NB4 (cell line): Measurements from ENCODE around the gene GATAD2B.
A peak's percentile ranks its signal among the peaks of the same experiment; 100 is the strongest.

Experiments
- DNase-seq: peaks from one replicate; pipeline ENCODE4 v3.0.0; 2010; ENCODE audit warnings: low read depth
- H3K4me3 ChIP-seq: one replicate; pipeline ENCODE4 v1.5.1; 2011; ENCODE audit warnings: mild to moderate bottlenecking, low read depth, low read length, moderate library complexity
- MYC ChIP-seq: IDR thresholded peaks from 2 replicates; pipeline ENCODE4 v1.6.1; 2011; ENCODE audit warnings: low read depth, low read length
- POLR2A ChIP-seq: IDR thresholded peaks from 2 replicates; pipeline ENCODE4 v1.6.1; 2011; ENCODE audit warnings: mild to moderate bottlenecking; ENCODE audit not compliant: insufficient read length; ENCODE audit errors: extremely low read depth
- TF ChIP-seq, protein P1 (sequence below): IDR thresholded peaks from one replicate; pipeline ENCODE4 v1.5.1; 2012; ENCODE audit warnings: low read depth, low read length
- TF ChIP-seq, protein P2 (sequence below): IDR thresholded peaks from 2 replicates; pipeline ENCODE4 v1.6.1; 2011; ENCODE audit warnings: low read depth, low read length

GATAD2B gene

DNA sequence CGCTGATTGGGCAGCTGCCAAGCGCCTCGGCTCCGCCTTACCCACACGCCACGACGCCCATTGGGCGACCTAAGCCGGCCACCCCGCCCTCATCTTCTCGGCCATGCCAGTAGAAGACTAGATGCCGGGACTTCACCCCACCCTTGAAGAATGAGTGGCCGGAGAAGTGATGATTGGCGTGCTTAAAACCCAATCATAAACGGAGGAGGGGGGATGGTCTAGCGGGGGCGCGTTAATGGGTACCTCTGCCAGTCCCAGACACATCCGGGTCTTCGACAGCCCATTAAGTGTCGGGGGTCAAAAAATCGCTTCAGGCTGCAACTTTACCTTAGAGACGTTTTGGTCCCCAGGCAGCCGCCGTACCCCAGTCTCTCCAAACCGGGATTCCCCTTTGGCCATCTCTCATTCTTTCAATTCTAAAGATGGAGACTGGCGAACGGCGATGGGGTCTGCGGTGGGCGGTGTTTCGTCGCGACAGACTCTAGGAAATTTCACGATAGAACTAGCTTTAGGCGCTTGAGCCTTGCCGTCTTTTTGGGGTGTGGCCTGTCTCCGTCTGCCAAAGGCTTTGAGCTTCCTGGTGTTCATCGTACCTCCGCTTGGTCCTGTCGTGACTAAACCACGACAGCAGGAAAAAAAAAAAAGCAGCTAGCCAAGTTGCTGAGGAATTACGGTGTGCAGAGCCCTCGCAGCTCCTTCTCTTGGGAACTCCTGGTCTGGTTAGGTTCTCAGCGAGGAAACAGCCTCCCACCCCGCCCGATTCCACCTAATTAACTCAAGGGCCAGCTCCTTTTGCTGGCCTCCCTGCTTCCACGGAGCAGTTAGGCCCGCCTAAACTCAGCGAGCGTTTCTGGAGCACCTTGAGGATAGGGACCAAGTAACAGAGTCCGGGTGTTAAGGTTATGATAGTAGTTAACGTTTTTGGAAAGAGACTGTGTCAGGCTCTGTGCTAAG lies at the start of gene GATAD2B:
TSS of gene GATAD2B (minus strand) at position 1 of the 954 bp plus-strand sequence. CDS start 94,625 bp downstream, outside the sequence.
- DNase-seq = peak; percentile 100
- TF ChIP-seq, protein P1, sequence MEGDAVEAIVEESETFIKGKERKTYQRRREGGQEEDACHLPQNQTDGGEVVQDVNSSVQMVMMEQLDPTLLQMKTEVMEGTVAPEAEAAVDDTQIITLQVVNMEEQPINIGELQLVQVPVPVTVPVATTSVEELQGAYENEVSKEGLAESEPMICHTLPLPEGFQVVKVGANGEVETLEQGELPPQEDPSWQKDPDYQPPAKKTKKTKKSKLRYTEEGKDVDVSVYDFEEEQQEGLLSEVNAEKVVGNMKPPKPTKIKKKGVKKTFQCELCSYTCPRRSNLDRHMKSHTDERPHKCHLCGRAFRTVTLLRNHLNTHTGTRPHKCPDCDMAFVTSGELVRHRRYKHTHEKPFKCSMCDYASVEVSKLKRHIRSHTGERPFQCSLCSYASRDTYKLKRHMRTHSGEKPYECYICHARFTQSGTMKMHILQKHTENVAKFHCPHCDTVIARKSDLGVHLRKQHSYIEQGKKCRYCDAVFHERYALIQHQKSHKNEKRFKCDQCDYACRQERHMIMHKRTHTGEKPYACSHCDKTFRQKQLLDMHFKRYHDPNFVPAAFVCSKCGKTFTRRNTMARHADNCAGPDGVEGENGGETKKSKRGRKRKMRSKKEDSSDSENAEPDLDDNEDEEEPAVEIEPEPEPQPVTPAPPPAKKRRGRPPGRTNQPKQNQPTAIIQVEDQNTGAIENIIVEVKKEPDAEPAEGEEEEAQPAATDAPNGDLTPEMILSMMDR = no peak
- TF ChIP-seq MYC (no peak), POLR2A (peak; percentile 28)
- TF ChIP-seq, protein P2, sequence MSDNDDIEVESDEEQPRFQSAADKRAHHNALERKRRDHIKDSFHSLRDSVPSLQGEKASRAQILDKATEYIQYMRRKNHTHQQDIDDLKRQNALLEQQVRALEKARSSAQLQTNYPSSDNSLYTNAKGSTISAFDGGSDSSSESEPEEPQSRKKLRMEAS = peak; percentile 32; the same call in 1 of the 2 replicates
- peak within 1 kb of the TSS; percentile 89 for H3K4me3 ChIP-seq

DNA sequence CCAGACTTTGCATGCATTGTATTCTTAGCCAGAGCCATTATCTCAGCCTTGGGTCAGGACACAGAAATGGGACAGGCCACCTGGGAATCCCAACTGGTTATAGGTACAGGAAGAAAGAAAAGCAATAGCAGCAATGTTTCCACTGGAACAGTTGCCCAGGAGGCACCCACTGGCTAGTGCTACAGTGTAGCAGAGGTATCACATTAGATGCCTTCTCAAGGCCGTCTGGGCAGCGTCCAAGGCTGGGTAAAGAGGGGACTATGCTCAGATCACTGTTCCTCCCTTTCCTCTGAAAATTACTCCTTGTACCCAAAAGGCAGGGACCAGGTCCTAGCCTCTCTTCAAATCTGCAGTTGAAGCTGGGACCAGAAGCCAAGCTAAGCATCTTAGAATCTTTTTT lies 47.6 kb upstream of the GATAD2B start:
- DNase-seq = no peak
- TF ChIP-seq MYC = no peak
- TF ChIP-seq, protein P1 = no peak
- TF ChIP-seq, protein P2 = no peak
- no peak for TF ChIP-seq POLR2A
- H3K4me3 ChIP-seq = no peak overlapping the region

DNA sequence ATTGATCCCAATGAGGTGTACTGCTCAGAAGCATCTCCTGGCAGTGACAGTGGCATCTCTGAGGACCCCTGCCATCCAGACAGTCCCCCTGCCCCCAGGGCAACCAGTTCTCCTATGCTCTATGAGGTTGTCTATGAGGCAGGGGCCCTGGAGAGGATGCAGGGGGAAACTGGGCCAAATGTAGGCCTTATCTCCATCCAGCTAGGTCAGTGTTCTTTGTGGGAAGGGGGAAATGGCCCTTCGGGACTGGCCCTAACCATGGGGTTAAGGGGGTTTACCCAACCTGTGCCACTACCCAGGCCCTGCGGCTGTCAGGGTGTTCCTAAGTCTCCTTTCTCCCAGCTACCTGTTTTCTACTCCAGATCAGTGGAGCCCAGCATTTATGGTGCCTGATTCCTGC lies 46.2 kb upstream of the GATAD2B start:
- no peak for DNase-seq
- TF ChIP-seq POLR2A (no peak), MYC (no peak)
- TF ChIP-seq, protein P1 = no peak
- TF ChIP-seq, protein P2 = no peak
- H3K4me3 ChIP-seq = no peak overlapping the region

DNA sequence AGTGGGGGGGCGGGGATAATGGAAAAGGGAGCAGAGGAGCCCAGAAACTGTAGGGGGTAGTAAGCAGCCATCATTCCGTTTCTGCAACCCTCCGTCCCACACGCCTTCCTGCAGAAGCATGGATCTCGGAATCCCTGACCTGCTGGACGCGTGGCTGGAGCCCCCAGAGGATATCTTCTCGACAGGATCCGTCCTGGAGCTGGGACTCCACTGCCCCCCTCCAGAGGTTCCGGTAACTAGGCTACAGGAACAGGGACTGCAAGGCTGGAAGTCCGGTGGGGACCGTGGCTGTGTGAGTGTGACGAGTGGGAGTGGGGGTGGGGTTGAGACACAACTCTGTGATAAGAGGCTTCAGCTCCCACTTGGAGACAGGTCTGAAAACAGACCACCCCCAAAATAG lies 45.6 kb upstream of the GATAD2B start:
- TF ChIP-seq, protein P2 = no peak
- TF ChIP-seq MYC (no peak), POLR2A (no peak)
- TF ChIP-seq, protein P1 = no peak
- H3K4me3 ChIP-seq = peak overlapping the region; percentile 94
- no peak for DNase-seq

DNA sequence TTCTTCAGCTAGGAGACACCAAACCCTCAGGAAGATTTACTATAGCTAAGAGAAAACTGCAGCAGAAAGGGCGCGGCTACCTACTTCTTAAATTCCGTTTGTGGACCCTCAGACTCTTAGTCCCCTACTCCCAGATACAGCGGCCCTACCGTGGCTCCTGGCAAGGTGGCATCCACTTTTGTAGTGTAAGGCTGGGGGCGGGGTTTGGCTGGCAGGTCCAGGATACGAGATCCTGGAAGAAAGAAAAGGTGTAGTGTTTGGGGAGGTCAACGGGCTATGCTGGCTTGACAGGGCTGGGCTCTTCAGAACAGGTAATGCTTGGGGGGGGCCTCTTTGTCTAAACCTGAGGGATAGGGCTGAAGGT lies 45.2 kb upstream of the GATAD2B start:
- DNase-seq = no peak
- TF ChIP-seq MYC = no peak
- TF ChIP-seq, protein P2 = no peak
- TF ChIP-seq, protein P1 = no peak
- no peak for TF ChIP-seq POLR2A
- H3K4me3 ChIP-seq = peak overlapping the region; percentile 94
